ENCODE measurements around the gene MACO1.
A peak's percentile ranks its signal among the peaks of the same experiment; 100 is the strongest.

The MACO1 gene

GRCh38 chr1:25540750-25541342 is 110.1 kb downstream of the MACO1 start:
- DNase-seq (ENCODE audit: low spot score): no peak
- FAIRE-seq: no peak

DNA sequence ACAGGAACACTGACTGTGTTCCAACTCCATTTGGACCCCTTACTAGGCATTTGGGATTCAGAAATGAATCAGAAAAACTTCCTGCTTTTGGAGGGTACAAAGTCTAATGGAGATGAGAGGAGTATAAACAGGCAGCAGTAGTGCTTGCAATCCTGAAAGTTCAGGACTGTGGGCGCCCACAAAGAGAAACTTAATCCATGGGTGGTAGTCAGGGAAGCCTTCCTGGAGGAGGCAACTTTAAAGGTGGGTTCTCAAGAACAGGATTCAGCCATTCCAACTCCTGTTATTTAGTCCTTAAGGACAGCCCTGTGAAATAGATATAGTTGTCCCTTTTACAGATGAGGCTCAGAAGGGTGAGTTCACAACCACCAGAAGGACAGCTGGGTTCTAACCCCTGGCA is 110.7 kb downstream of the MACO1 start:
- FAIRE-seq: no peak
- no peak for DNase-seq (ENCODE audit: low spot score)

DNA sequence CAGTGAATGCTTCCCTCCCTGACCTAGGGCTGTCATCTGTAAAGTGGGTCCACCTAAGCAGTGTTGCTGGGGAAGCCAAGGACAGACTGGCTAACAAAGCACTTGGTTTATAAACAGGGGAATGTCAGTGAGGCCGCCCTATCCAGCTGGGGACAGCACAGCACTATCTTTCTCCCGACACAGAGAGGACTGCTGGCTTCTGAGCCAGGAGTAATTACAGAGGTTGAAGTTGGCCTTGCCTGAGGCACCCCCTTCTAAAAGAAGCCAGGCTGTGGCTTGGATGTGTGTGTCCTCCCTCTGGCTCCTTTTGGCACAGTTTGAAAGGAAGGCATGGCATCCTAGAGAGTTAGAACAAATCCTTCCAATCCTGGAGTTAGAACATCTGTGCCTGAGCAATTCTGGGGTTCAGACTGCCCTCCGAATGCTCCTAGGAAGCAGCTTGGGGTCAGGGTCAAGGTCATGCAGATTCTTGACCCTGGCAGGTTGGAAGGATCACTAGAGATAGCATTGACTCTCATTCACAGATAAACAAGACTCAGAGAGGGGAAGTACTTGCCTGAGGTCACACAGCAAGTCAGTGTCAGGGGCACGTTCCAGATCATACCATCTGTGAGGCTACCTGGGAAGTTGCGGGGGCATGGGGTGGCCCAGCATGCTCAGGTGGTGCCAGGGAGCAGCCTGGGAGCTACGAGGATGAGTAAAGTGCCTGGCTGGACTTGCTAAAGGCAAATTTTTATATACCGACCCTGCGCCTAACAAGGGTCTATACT is 111.4 kb downstream of the MACO1 start:
- DNase-seq (ENCODE audit: low spot score): no peak
- FAIRE-seq: no peak

DNA sequence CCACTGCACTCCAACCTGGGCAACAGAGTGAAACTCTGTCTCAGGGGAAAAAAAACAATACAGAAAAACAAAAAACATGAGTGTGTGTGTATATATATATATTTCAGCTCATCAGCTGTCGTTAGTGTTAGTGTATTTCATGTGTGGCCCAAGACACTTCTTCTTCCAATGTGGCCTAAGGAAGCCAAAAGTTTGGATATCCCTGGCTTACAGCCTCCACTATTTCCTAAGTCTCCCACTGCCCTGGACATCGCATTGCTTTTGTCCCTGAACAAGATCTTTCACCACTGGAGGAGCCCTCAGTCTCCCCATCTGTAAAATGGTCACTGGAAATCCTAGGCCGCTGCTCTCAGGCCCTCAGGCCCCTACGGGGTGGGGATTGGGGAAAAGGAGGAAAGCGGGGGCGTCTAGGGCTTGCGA is 112.3 kb downstream of the MACO1 start:
- FAIRE-seq (no peak), DNase-seq (ENCODE audit: low spot score) (no peak)

DNA sequence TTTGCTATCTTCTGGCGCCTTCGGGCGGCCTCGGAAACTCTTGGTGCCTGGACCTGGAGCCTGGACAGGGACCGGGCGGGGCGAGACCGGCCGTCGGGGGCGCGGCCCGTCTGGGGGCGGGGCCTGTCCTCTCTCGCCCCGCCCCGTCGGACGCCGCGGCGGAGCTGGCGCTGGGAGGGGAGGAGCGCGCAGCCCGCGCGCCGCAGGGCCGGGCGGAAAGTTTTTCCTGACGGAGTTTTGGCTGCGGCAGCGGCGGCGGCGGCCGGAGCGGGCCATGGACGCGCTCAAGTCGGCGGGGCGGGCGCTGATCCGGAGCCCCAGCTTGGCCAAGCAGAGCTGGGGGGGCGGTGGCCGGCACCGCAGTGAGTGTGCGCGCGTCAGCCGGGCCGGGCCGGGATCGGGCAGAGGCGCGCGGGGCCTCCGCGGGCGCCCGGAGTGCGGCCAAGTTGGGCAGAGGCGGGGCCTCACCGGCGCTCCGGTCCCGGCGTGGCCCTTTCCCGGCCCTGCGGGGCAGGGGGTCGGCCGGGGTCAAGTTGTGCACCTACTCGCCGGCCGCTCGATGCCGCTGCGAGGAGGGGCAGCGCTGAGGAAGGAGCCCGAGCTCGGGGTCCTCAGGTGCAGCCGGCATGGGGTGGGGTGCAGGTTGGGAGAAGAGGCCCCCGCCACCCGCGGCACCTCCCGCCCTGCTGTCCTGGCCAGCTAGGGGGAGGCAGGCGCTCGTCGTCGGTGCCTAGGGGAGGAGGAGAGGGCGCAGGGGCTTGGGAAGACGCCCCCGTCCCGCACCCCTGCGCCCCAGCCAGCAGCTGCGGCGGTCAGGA is 112.9 kb downstream of the MACO1 start, which contains the start of gene LDLRAP1:
LDLRAP1 (plus strand) TSS at position 182 of the 818 bp plus-strand sequence; CDS start at position 275, 93 bp downstream.
- DNase-seq (ENCODE audit: low spot score) (peak; percentile 95), FAIRE-seq (peak; percentile 74)

- no peak for DNase-seq (ENCODE audit: low spot score)
Measured at GRCh38 chr1:25544243-25544764, 113.6 kb downstream of the MACO1 start.

DNA sequence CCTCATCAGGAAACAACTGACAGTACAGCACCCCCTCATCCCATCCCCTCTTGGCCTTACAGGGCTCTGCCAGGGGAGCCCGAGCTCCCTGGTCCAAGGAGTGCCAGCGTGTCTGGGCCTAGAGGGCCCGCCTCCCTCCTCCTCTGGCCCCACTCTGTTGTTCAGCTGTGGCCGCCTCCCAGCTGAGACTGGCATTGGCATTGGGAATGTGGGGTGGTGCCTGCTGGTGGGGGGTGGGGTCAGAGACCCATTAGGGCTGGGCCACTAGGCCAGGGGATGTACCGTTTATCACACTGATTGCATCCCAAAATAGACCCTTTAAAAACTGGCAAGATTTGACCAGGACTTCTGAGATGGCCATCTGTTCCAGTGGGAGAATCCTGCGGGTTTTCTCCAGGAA is 114.1 kb downstream of the MACO1 start:
- FAIRE-seq (no peak), DNase-seq (ENCODE audit: low spot score) (peak; percentile 64)

More at GRCh38 chr1:25544243-25544764, 113.6 kb downstream of the MACO1 start:
- FAIRE-seq: no peak

- FAIRE-seq (no peak), DNase-seq (ENCODE audit: low spot score) (no peak)
Measured at GRCh38 chr1:25545767-25546166, 115.1 kb downstream of the MACO1 start.

DNA sequence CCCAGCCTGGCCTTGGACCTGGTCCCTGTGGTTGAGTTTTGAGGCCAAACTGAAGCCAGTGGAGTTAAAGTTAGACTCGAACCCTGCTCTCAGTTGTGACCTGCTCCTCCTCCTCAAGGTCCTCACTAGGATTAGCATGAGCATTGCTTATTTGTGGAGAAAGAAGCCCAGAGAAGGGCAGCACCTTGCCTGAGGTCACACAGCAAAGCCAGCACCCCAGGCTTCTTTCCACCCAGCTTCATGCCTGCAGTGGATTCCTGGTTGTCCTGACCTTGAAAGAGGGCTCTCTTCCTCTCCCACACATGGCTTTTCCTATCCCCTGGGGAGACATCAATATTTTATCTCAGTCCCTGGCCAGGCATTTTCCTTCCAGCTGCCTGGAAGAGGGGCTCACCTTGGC is 115.5 kb downstream of the MACO1 start:
- no peak for DNase-seq (ENCODE audit: low spot score)
- FAIRE-seq: no peak

DNA sequence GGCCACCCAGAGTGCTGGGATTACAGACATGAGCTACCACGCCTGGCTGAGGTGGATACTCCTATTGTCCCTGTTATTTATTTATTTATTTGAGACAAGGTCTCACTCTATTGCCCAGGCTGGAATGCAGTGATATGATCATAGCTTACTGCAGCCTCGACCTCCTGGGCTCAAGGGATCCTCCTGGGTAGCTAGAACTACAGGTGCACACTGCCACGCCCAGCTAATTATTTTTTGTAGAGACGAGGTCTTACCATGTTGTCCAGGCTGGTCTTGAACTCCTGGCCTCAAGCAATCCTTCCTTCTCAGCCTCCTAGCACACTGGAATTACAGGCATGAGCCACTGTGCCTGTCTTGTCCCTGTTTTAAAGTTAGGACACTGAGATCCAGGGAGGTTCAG is 117.9 kb downstream of the MACO1 start:
- no peak for FAIRE-seq
- DNase-seq (ENCODE audit: low spot score): no peak

- peak; percentile 94 for DNase-seq (ENCODE audit: low spot score)
- no peak for FAIRE-seq
Measured at GRCh38 chr1:25549273-25550154, 118.8 kb downstream of the MACO1 start.

All from urothelium cell line (cell line).